Activated CD8-positive, alpha-beta T cell treated with anti-CD3 and anti-CD28 coated beads for 36 hours (primary cell): ENCODE measurements around the gene HMSD. TPM values are rescaled to one million over a fixed set of nuclear protein-coding genes. Genes with fewer than 3 reads are reported as not detected.

Experiments used
- ATAC-seq: fragments of 200-7000 bp; cut with Tn5 transposase; one replicate; pipeline ENCODE4 v1.10.0; 2021; ENCODE audit warnings: mild to moderate bottlenecking, moderate library complexity
- CTCF ChIA-PET: fragments of 350-600 bp; sonication (Branson Sonifier 250); formaldehyde crosslinking; loops from one replicate; lab custom pipeline; 2021; ENCODE audit warnings: antibody characterized with exemption; lab: Charles Lee
- POLR2A ChIA-PET: fragments of 350-600 bp; sonication (Branson Sonifier 250); formaldehyde crosslinking; loops from one replicate; lab custom pipeline; 2021; ENCODE audit warnings: antibody characterized with exemption; lab: Charles Lee
- DNase-seq: peaks from one replicate; pipeline ENCODE4 v3.0.0-alpha.2; 2020
- H3K27ac Mint-ChIP-seq: one replicate; pipeline ENCODE4 v1.8.0; 2021; ENCODE audit warnings: mild to moderate bottlenecking, mixed read lengths
- H3K27me3 Mint-ChIP-seq: one replicate; pipeline ENCODE4 v1.8.0; 2021; ENCODE audit warnings: mixed read lengths
- H3K36me3 Mint-ChIP-seq: one replicate; pipeline ENCODE4 v1.8.0; 2021; ENCODE audit warnings: low read depth, mixed read lengths
- H3K4me1 Mint-ChIP-seq: one replicate; pipeline ENCODE4 v1.8.0; 2021; ENCODE audit warnings: low read depth, mixed read lengths
- H3K4me3 Mint-ChIP-seq: one replicate; pipeline ENCODE4 v1.8.0; 2021; ENCODE audit warnings: mild to moderate bottlenecking, moderate library complexity, mixed read lengths
- H3K9me3 Mint-ChIP-seq: one replicate; pipeline ENCODE4 v1.8.0; 2021; ENCODE audit warnings: mixed read lengths
- CTCF ChIP-seq: fragments of 200-600 bp; IDR thresholded peaks from one replicate; pipeline ENCODE4 v1.8.0; 2022; ENCODE audit warnings: antibody characterized with exemption, mild to moderate bottlenecking
- intact Hi-C: fragments of 100-400 bp; cut with micrococcal nuclease; formaldehyde crosslinking; loops from one replicate; pipeline ENCODE4 v1.10.0; 2022
- total RNA-seq, 2 experiments: library from RNA; stranded (reverse); gene quantifications; one replicate each; pipeline ENCODE4 v1.2.3, GENCODE V29; 2021

HMSD gene
- total RNA-seq, 2 experiments from 2014 or later = 1.4 to 1.6 TPM

- ChIA-PET POLR2A (interaction anchor here (2.4 kb wide), 1 partner anchor 17 kb away, joined by 7 read pairs; the partner anchor contains the start of gene SERPINB8), CTCF (interaction anchor here (4.0 kb wide), 1 partner anchor 10 kb away, joined by 37 read pairs; no protein-coding TSS in a partner anchor)
- H3K27me3 Mint-ChIP-seq = peaks cover 24% of the 10 kb centered on the region
- ATAC-seq (no peak), DNase-seq (no peak)
- TF ChIP-seq CTCF = no peak
- intact Hi-C loops = no loop called here
- no peak overlapping the region for H3K27ac Mint-ChIP-seq
- peaks cover 1% of the 10 kb centered on the region for H3K36me3 Mint-ChIP-seq
- H3K9me3 Mint-ChIP-seq = peaks cover 5% of the 10 kb centered on the region
- peaks cover 22% of the 10 kb centered on the region for H3K4me1 Mint-ChIP-seq
- H3K4me3 Mint-ChIP-seq = no peak overlapping the region
These were observed 4.7 kb downstream of the HMSD start for GRCh38 chr18:63953811-63954210.

- H3K4me1 Mint-ChIP-seq = peaks cover under 1% of the 10 kb centered on the region
- H3K9me3 Mint-ChIP-seq = peaks cover under 1% of the 10 kb centered on the region
- ChIA-PET CTCF (no interaction called here), POLR2A (no interaction called here)
- no peaks in the 10 kb centered on the region for H3K36me3 Mint-ChIP-seq
- H3K4me3 Mint-ChIP-seq = no peak overlapping the region
- no peak for ATAC-seq
- peaks cover 42% of the 10 kb centered on the region for H3K27me3 Mint-ChIP-seq
- no peak for DNase-seq
- no peak for TF ChIP-seq CTCF
- intact Hi-C loops = no loop called here
- H3K27ac Mint-ChIP-seq = no peak overlapping the region
These were observed 7.7 kb downstream of the HMSD start for GRCh38 chr18:63956755-63957154.

- no peaks in the 10 kb centered on the region for H3K9me3 Mint-ChIP-seq
- DNase-seq (no peak), ATAC-seq (no peak)
- ChIA-PET POLR2A (no interaction called here), CTCF (interaction anchor here (1.1 to 4.2 kb wide), 3 partner anchors 24 to 34 kb away, joined by 3 to 31 read pairs (median 8); no protein-coding TSS in a partner anchor)
- H3K36me3 Mint-ChIP-seq = no peaks in the 10 kb centered on the region
- TF ChIP-seq CTCF = no peak
- intact Hi-C loops = no loop called here
- peaks cover 43% of the 10 kb centered on the region for H3K27me3 Mint-ChIP-seq
- no peaks in the 10 kb centered on the region for H3K4me1 Mint-ChIP-seq
- no peak overlapping the region for H3K27ac Mint-ChIP-seq
- no peak overlapping the region for H3K4me3 Mint-ChIP-seq
These were observed 11.8 kb downstream of the HMSD start for GRCh38 chr18:63960891-63961290.

GRCh38 chr18:63961435-63961980 lies 12.4 kb downstream of the HMSD start:
- Mint-ChIP-seq H3K27ac (no peak overlapping the region), H3K9me3 (no peaks in the 10 kb centered on the region), H3K27me3 (peaks cover 38% of the 10 kb centered on the region), H3K4me1 (no peaks in the 10 kb centered on the region), H3K36me3 (no peaks in the 10 kb centered on the region), H3K4me3 (no peak overlapping the region)
- TF ChIP-seq CTCF = no peak
- intact Hi-C loops = no loop called here
- POLR2A ChIA-PET = no interaction called here
- no peak for ATAC-seq
- CTCF ChIA-PET = interaction anchor here (1.1 to 4.4 kb wide), 4 partner anchors 8 to 33 kb away, joined by 3 to 52 read pairs (median 34); no protein-coding TSS in a partner anchor
- DNase-seq = no peak

GRCh38 chr18:63962137-63962536 lies 13.0 kb downstream of the HMSD start:
- no peak for DNase-seq
- Mint-ChIP-seq H3K36me3 (no peaks in the 10 kb centered on the region), H3K27ac (no peak overlapping the region), H3K9me3 (no peaks in the 10 kb centered on the region), H3K27me3 (peaks cover 33% of the 10 kb centered on the region), H3K4me3 (no peak overlapping the region), H3K4me1 (no peaks in the 10 kb centered on the region)
- no peak for TF ChIP-seq CTCF
- CTCF ChIA-PET = interaction anchor here (1.9 to 4.4 kb wide), 6 partner anchors 8 to 444 kb away, joined by 5 to 52 read pairs (median 20); no protein-coding TSS in a partner anchor
- no peak for ATAC-seq
- POLR2A ChIA-PET = no interaction called here
- intact Hi-C loops = no loop called here
